H1 (cell line): ENCODE results near the gene C1S. TPM values are rescaled to one million over a fixed set of nuclear protein-coding genes. Genes with fewer than 3 reads are reported as not detected.

Source experiments
- CTCF ChIA-PET: fragments of 300-600 bp; sonication (Branson Sonifier 250); formaldehyde crosslinking; loops from one replicate; lab custom pipeline; 2021; ENCODE audit not compliant: partially characterized antibody; lab: Charles Lee
- POLR2A ChIA-PET: fragments of 300-600 bp; sonication (Branson Sonifier 250); formaldehyde crosslinking; loops from one replicate; lab custom pipeline; 2021; ENCODE audit warnings: inconsistent platforms; ENCODE audit not compliant: partially characterized antibody; lab: Charles Lee
- DNase-seq, 2 experiments: peaks; one replicate each; pipeline versions ENCODE4 v3.0.0 to v3.0.0-alpha.2; 2010 to 2022; ENCODE audit warnings: low spot score in 2 of 2, low read depth in 1 of 2, mixed read lengths in 1 of 2
- FAIRE-seq: peaks from 2 replicates; lab custom pipeline; 2011; peaks lifted over from hg19 to GRCh38; lab: Jason Lieb, UNC
- H2AFZ ChIP-seq: 2 replicates; pipeline ENCODE4 v1.8.1; 2012; ENCODE audit warnings: low read length, inconsistent platforms
- H2AK5ac ChIP-seq: 2 replicates; pipeline ENCODE4 v1.6.1; 2013; ENCODE audit warnings: low read depth, low read length
- H2BK120ac ChIP-seq: replicated peaks from 2 replicates; pipeline ENCODE3; 2013; ENCODE audit warnings: low read depth, low read length, inconsistent platforms
- H2BK12ac ChIP-seq: 2 replicates; pipeline ENCODE4 v1.6.1; 2013; ENCODE audit warnings: low read depth, low read length
- H2BK15ac ChIP-seq: 2 replicates; pipeline ENCODE4 v1.6.1; 2013; ENCODE audit warnings: low read length
- H2BK20ac ChIP-seq: 2 replicates; pipeline ENCODE4 v1.6.1; 2013; ENCODE audit warnings: low read length
- H2BK5ac ChIP-seq: 2 replicates; pipeline ENCODE4 v1.6.1; 2013; ENCODE audit warnings: low read depth, low read length
- H3K14ac ChIP-seq: 2 replicates; pipeline ENCODE4 v1.6.1; 2013; ENCODE audit warnings: inconsistent platforms; ENCODE audit not compliant: insufficient read length
- H3K18ac ChIP-seq: 2 replicates; pipeline ENCODE4 v1.6.1; 2013; ENCODE audit warnings: low read length; ENCODE audit errors: extremely low read depth
- H3K23ac ChIP-seq: 2 replicates; pipeline ENCODE4 v1.6.1; 2013; ENCODE audit warnings: inconsistent platforms; ENCODE audit not compliant: insufficient read length
- H3K23me2 ChIP-seq: 2 replicates; pipeline ENCODE4 v1.6.1; 2013; ENCODE audit warnings: low read depth, low read length
- H3K27ac ChIP-seq: 2 replicates; pipeline ENCODE4 v1.6.1; 2011; ENCODE audit warnings: low read depth, low read length, inconsistent platforms
- H3K27me3 ChIP-seq, 4 experiments: replicated peaks in 1 of 4; 1 replicate in 1 of 4; 2 replicates in 3 of 4; pipeline versions ENCODE4 v1.6.1 to v1.8.1; 2011 to 2013; ENCODE audit warnings: low read length in 3 of 4, mild to moderate bottlenecking in 3 of 4, inconsistent platforms in 2 of 4, mixed read lengths in 2 of 4, moderate library complexity in 1 of 4; ENCODE audit not compliant: control insufficient read depth in 3 of 4, insufficient read depth in 3 of 4; ENCODE audit errors: extremely low read depth in 1 of 4
- H3K36me3 ChIP-seq, 4 experiments: 2 replicates each; pipeline versions ENCODE4 v1.6.1 to v1.8.1; 2011 to 2013; ENCODE audit warnings: mild to moderate bottlenecking in 4 of 4, low read length in 3 of 4, moderate library complexity in 2 of 4, control low read depth in 1 of 4, inconsistent platforms in 1 of 4; ENCODE audit not compliant: insufficient read depth in 4 of 4, control insufficient read depth in 2 of 4
- H3K4ac ChIP-seq: replicated peaks from 2 replicates; pipeline ENCODE3; 2013; ENCODE audit warnings: low read length, low read depth, mixed read lengths, inconsistent platforms; ENCODE audit not compliant: insufficient read length
- H3K4me1 ChIP-seq, 4 experiments: replicated peaks in 1 of 4; 1 replicate in 1 of 4; 2 replicates in 3 of 4; pipeline versions ENCODE4 v1.6.1 to v1.8.1; 2011 to 2013; ENCODE audit warnings: low read length in 3 of 4, inconsistent platforms in 2 of 4, mixed read lengths in 1 of 4; ENCODE audit not compliant: insufficient read depth in 4 of 4, control insufficient read depth in 3 of 4
- H3K4me2 ChIP-seq, 2 experiments: 2 replicates each; pipeline versions ENCODE4 v1.6.1 to v1.8.1; 2011 to 2013; ENCODE audit warnings: low read depth in 2 of 2, low read length in 2 of 2, control low read depth in 1 of 2, inconsistent platforms in 1 of 2, mild to moderate bottlenecking in 1 of 2; ENCODE audit not compliant: insufficient read depth in 1 of 2
- H3K4me3 ChIP-seq, 4 experiments: fragments of 200-600, 300-600 bp in 1 of 4; sonication (generic), shearing (Covaris generic), sonication (Bioruptor Twin) in 1 of 4; 2 replicates each; pipeline versions ENCODE4 v1.5.1 to v1.8.1; 2011 to 2016; ENCODE audit warnings: low read length in 4 of 4, low read depth in 3 of 4, control low read depth in 2 of 4, inconsistent platforms in 2 of 4, mild to moderate bottlenecking in 2 of 4, mixed read lengths in 1 of 4, moderate library complexity in 1 of 4; ENCODE audit not compliant: insufficient read depth in 2 of 4; ENCODE audit errors: extremely low read depth in 1 of 4
- H3K56ac ChIP-seq: replicated peaks from 2 replicates; pipeline ENCODE3; 2013; ENCODE audit warnings: low read depth, mild to moderate bottlenecking, mixed read lengths, low read length, inconsistent platforms; ENCODE audit not compliant: insufficient read length
- H3K79me1 ChIP-seq: 2 replicates; pipeline ENCODE4 v1.6.1; 2013; ENCODE audit warnings: low read depth, low read length, control low read depth
- H3K79me2 ChIP-seq, 2 experiments: 2 replicates each; pipeline versions ENCODE4 v1.6.1 to v1.8.1; 2012 to 2013; ENCODE audit warnings: low read length in 2 of 2, mild to moderate bottlenecking in 2 of 2, inconsistent platforms in 1 of 2; ENCODE audit not compliant: insufficient read depth in 2 of 2, control insufficient read depth in 1 of 2
- H3K9ac ChIP-seq, 4 experiments: replicated peaks in 1 of 4; 1 replicate in 1 of 4; 2 replicates in 3 of 4; pipeline versions ENCODE4 v1.6.1 to v1.8.1; 2011 to 2013; ENCODE audit warnings: low read depth in 3 of 4, low read length in 3 of 4, control low read depth in 2 of 4, mild to moderate bottlenecking in 2 of 4, moderate library complexity in 2 of 4, inconsistent platforms in 1 of 4; ENCODE audit errors: extremely low read depth in 1 of 4
- H3K9me3 ChIP-seq, 2 experiments: 2 replicates each; pipeline versions ENCODE4 v1.6.1 to v1.8.1; 2012 to 2013; ENCODE audit warnings: mild to moderate bottlenecking in 2 of 2, moderate library complexity in 2 of 2, control low read depth in 1 of 2, inconsistent platforms in 1 of 2, low read depth in 1 of 2, low read length in 1 of 2, mixed read lengths in 1 of 2; ENCODE audit not compliant: insufficient read depth in 2 of 2
- H4K20me1 ChIP-seq, 2 experiments: replicated peaks in 1 of 2; 2 replicates each; pipeline versions ENCODE3 to v1.8.1; 2011 to 2013; ENCODE audit warnings: inconsistent platforms in 2 of 2, low read length in 2 of 2, mild to moderate bottlenecking in 1 of 2; ENCODE audit not compliant: insufficient read depth in 2 of 2, control insufficient read depth in 1 of 2
- H4K5ac ChIP-seq: 2 replicates; pipeline ENCODE4 v1.6.1; 2013; ENCODE audit warnings: low read length, low read depth, mixed read lengths, inconsistent platforms; ENCODE audit not compliant: insufficient read length
- H4K8ac ChIP-seq: 2 replicates; pipeline ENCODE4 v1.8.0; 2013; ENCODE audit warnings: mild to moderate bottlenecking, moderate library complexity, low read length, inconsistent platforms; ENCODE audit not compliant: insufficient read depth; ENCODE audit errors: extremely low read depth
- H4K91ac ChIP-seq: replicated peaks from 2 replicates; pipeline ENCODE3; 2013; ENCODE audit warnings: low read length, mixed read lengths, inconsistent platforms; ENCODE audit not compliant: insufficient read length
- CEBPB ChIP-seq: IDR thresholded peaks from 2 replicates; pipeline ENCODE4 v1.6.1; 2012; ENCODE audit warnings: low read depth, low read length
- FOSL1 ChIP-seq: IDR thresholded peaks from 2 replicates; pipeline ENCODE4 v1.6.1; 2011; ENCODE audit warnings: mild to moderate bottlenecking, low read depth, low read length, moderate library complexity; ENCODE audit not compliant: insufficient read depth
- KDM4A ChIP-seq: IDR thresholded peaks from one replicate; pipeline ENCODE4 v1.7.1; 2012; ENCODE audit warnings: low read depth, mild to moderate bottlenecking, moderate library complexity, low read length, inconsistent platforms; ENCODE audit not compliant: severe bottlenecking
- KDM5A ChIP-seq: fragments of 200-600 bp; IDR thresholded peaks from 2 replicates; pipeline ENCODE4 v1.7.1; 2012; ENCODE audit warnings: mild to moderate bottlenecking, low read length, inconsistent platforms, mixed read lengths
- POLR2AphosphoS5 ChIP-seq: IDR thresholded peaks from 2 replicates; pipeline ENCODE4 v1.6.1; 2011; ENCODE audit warnings: low read depth, low read length
- POU5F1 ChIP-seq: IDR thresholded peaks from 2 replicates; pipeline ENCODE4 v1.6.1; 2011; ENCODE audit warnings: low read depth, mild to moderate bottlenecking, low read length, moderate library complexity
- RNF2 ChIP-seq: fragments of 200-900, 300-1000 bp; sonication (generic); IDR thresholded peaks from 2 replicates; pipeline ENCODE4 v1.7.1; 2016; ENCODE audit warnings: borderline replicate concordance, low read depth, mild to moderate bottlenecking, antibody characterized with exemption, low read length; ENCODE audit not compliant: poor library complexity, severe bottlenecking; ENCODE audit errors: missing control alignments
- SIRT6 ChIP-seq: IDR thresholded peaks from one replicate; pipeline ENCODE4 v1.7.1; 2012; ENCODE audit warnings: low read length, inconsistent platforms
- SRF ChIP-seq: IDR thresholded peaks from 2 replicates; pipeline ENCODE4 v1.6.1; 2011; ENCODE audit warnings: mild to moderate bottlenecking, low read depth, low read length, moderate library complexity
- TAF1 ChIP-seq: IDR thresholded peaks from 2 replicates; pipeline ENCODE4 v1.6.1; 2011; ENCODE audit warnings: mild to moderate bottlenecking, low read depth, low read length
- TAF7 ChIP-seq: optimal IDR thresholded peaks from 2 replicates; pipeline ENCODE3; 2011; ENCODE audit warnings: low read depth, mild to moderate bottlenecking, inconsistent platforms, low read length, moderate library complexity, borderline replicate concordance
- TCF12 ChIP-seq: IDR thresholded peaks from 2 replicates; pipeline ENCODE4 v1.6.1; 2011; ENCODE audit warnings: low read depth, mild to moderate bottlenecking, low read length
- WGBS, 2 experiments: shearing (Covaris generic) in 1 of 2; methylation state at CpG; one replicate each; pipeline versions ENCODE4 v1.1.6 to v1.1.7; 2013 to 2015; ENCODE audit warnings: low lambda C conversion rate in 2 of 2, mixed read lengths in 2 of 2, inconsistent platforms in 1 of 2, low coverage in 1 of 2, missing lambda C conversion rate in 1 of 2; ENCODE audit not compliant: insufficient replicate concordance in 2 of 2, insufficient coverage in 1 of 2, insufficient read length in 1 of 2; ENCODE audit errors: extremely low coverage in 1 of 2, missing lambda C conversion rate in 1 of 2; 5-methylcytosine and 5-hydroxymethylcytosine counted together
- polyA plus RNA-seq, 7 experiments: library from polyadenylated mRNA; depleted of rRNA in 3 of 7; stranded (reverse) in 5 of 7; unstranded in 2 of 7; fragments of >200 nt in 5 of 7; fragments of 200-250 nt in 2 of 7; gene quantifications; 1 replicate in 5 of 7; 2 replicates in 1 of 7; 4 replicates in 1 of 7; pipeline versions ENCODE4 v1.2.1 to v1.2.3, GENCODE V29; 2011 to 2013; ENCODE audit warnings: missing spikeins in 2 of 7, mixed read lengths in 2 of 7
- total RNA-seq: library from RNA; stranded (reverse); fragmentation: NEBNext Ultra II Directional; extraction: Animal tissue kit (Norgen Biotek cat#: 25700); gene quantifications from 2 replicates; pipeline ENCODE4 v1.2.1, GENCODE V29; 2021
- TF ChIP-seq, protein P1 (sequence below): IDR thresholded peaks from 2 replicates; pipeline ENCODE4 v1.6.1; 2011; ENCODE audit warnings: low read length, improper control_type of control experiment
- TF ChIP-seq, protein P2 (sequence below): IDR thresholded peaks from 2 replicates; pipeline ENCODE4 v1.6.1; 2012; ENCODE audit warnings: inconsistent platforms

Gene C1S
- total and polyA plus RNA-seq, 2 of the 8 experiments (the other 6 are each of a cell fraction or from before 2014, with no cell fraction given) = 4.4 to 7.3 TPM

DNA sequence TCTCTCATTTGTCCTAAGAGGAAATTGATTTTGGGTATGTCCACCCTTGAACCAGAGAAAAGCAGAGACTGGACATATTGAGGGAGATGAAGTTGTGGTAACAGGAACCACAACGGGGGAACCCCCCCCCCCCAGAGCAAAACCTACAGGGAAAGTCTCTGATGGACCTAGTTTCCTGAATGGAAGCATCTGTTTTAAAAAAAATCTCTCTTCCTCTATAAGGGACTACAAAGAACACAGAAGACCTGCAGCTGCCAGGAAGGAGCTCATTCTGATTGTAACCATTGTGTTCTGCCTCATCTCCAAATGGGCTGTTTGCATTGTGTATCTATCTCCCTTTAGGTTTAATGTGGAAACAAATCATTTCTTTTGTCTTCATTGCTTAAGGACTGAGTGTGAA, 13.4 kb downstream of the C1S start:
- DNase-seq (no peak), FAIRE-seq (no peak)
- Histone ChIP-seq H2BK15ac (no peak overlapping the region), H4K5ac (no peak overlapping the region), H2BK20ac (no peak overlapping the region), H3K18ac (no peak overlapping the region), H4K20me1 (no peaks in the 10 kb centered on the region), H3K79me1 (no peaks in the 10 kb centered on the region), H3K36me3 (no peaks in the 10 kb centered on the region), H2BK12ac (no peak overlapping the region), H3K14ac (no peak overlapping the region), H3K4me2 (no peak overlapping the region), H3K4ac (no peak overlapping the region), H4K91ac (no peak overlapping the region), H3K79me2 (no peaks in the 10 kb centered on the region), H3K4me3 (no peak overlapping the region), H3K9ac (no peak overlapping the region), H4K8ac (no peak overlapping the region), H3K4me1 (no peaks in the 10 kb centered on the region), H3K27ac (no peak overlapping the region), H2BK120ac (no peak overlapping the region), H3K23ac (no peak overlapping the region), H2BK5ac (no peak overlapping the region), H3K9me3 (no peaks in the 10 kb centered on the region), H3K56ac (no peak overlapping the region), H3K27me3 (no peaks in the 10 kb centered on the region), H2AK5ac (no peak overlapping the region), H3K23me2 (no peaks in the 10 kb centered on the region), H2AFZ (no peak overlapping the region)
- CTCF ChIA-PET = interaction anchor here (1.0 to 1.7 kb wide), 4 partner anchors 19 to 71 kb away, joined by 3 to 6 read pairs (median 4); no protein-coding TSS in a partner anchor
- 92% methylated on average over 1 of the region's 1 CpG; no CpG with 5 or more reads in 1 of the 2 experiments for WGBS, 2 experiments
- POLR2A ChIA-PET = interaction anchor here (1.0 to 1.3 kb wide), 2 partner anchors 14 to 139 kb away, joined by 3 to 4 read pairs; no protein-coding TSS in a partner anchor
- TF ChIP-seq, protein P1, sequence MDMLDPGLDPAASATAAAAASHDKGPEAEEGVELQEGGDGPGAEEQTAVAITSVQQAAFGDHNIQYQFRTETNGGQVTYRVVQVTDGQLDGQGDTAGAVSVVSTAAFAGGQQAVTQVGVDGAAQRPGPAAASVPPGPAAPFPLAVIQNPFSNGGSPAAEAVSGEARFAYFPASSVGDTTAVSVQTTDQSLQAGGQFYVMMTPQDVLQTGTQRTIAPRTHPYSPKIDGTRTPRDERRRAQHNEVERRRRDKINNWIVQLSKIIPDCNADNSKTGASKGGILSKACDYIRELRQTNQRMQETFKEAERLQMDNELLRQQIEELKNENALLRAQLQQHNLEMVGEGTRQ = no peak
- TF ChIP-seq, protein P2, sequence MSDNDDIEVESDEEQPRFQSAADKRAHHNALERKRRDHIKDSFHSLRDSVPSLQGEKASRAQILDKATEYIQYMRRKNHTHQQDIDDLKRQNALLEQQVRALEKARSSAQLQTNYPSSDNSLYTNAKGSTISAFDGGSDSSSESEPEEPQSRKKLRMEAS = no peak
- no peak for TF ChIP-seq POLR2AphosphoS5
- TF ChIP-seq KDM5A = no peak
- no peak for TF ChIP-seq FOSL1
- TF ChIP-seq CEBPB = no peak
- no peak for TF ChIP-seq KDM4A
- TF ChIP-seq TAF1 = no peak
- TF ChIP-seq RNF2 = no peak
- TF ChIP-seq POU5F1 = no peak
- no peak for TF ChIP-seq TCF12
- TF ChIP-seq SIRT6 = no peak
- no peak for TF ChIP-seq SRF
- no peak for TF ChIP-seq TAF7
